NCI-H1092 treated with DMSO at 0.1 percent for 48 hours (cell line): Measurements from ENCODE around the gene FSIP1.

Experiments used
- DNase-seq: peaks from one replicate; lab custom pipeline; 2025; lab: John Stamatoyannopoulos, UW

FSIP1 gene

DNA sequence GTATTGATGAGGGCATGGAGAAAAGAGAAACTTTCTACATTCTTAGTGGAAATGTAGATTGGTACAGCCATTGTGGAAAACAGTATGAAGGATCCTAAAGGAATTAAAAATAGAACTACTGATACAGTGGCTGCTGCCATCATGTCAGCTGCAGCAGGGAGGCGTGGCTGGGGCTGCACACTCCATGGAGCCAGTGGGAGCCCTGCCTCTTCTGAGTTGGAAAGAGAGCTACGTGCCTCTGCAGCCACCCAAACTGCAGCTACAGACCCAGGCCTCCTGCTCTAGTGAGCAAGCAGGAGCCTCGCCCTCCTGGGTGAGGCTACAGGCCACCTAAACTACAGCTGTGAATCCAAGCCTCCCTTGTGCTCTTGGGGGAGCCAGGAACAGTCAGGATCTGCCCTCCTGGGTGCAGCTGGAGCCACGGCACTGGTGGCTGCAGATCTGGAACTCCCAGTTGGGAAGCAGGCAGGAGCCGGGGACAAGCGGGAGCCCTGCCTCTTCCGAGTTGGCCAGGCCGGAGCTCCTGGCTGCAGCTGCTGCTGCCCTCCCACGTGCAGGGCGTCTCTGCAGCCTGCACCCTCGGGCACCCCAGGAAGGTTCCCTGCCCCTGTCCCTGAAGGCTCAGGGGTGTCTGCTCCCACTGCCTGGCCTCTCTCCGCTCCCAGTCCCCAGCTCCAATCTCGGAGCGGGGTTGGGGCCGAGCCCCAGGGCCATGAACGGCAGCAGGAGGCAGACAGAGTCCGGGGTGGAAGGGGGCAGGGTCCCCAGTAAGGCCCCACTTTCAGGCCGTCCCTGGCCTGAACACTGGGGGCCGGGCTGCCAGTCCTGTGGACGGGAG, 137.3 kb downstream of the FSIP1 start:
- no peak for DNase-seq

GRCh38 chr15:39644136-39644535, 138.5 kb downstream of the FSIP1 start:
- no peak for DNase-seq

- DNase-seq, result no peak
Measured at GRCh38 chr15:39643727-39644126, 138.9 kb downstream of the FSIP1 start.

- no peak for DNase-seq
Measured at GRCh38 chr15:39642011-39642640, 140.5 kb downstream of the FSIP1 start.

DNA sequence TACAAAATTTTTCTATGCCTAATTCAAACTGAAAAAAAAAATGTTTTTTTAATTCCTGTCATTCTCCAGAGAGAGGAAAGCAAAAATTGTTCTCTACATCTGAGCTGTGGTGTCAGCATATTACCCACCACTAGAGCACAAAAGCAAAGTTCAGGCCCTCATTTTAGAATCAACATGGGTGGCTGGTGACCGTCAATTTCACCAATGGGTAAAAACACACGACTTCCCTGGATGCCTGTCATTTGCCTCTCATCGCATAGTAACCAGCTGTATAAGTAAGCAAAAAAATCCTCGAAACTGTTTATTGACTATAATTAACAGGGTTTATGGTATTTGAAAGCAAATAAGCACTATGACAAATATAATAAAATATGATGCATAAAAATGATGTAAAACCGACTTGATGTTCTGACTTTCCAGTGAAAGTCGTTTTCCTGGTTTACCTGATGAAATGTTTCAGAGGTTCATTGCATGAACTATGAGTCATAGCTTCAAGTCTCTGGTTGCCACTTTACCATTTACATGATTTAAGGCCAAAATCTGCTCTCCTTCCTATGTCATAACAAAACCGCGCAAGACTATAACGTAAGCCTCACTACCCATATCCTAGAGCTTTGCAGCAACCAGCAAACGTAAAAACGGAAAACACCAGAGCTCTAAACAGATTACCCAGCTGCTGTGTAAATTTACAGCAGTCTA, 141.3 kb downstream of the FSIP1 start:
- DNase-seq, result peak; percentile 53

GRCh38 chr15:39640665-39641064, 142.0 kb downstream of the FSIP1 start:
- no peak for DNase-seq

DNA sequence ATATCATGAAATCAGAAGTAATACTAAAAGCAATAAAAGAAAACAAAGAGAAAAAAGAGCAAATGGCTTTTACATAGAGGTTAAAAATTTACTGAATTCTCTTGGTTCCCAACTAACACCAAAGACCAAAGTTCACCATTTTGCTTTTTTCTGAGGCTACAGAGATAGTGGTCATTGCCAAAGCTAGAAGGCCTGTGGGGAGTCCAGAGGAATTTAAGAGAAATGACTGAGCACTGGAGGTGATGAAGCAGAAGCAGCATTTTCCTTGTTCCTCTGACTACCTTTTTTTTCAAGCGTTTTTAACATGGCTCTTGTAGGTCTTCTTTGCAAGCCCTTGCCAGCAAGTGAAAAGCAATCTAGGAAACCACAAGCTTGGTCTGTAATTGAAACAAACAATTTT, 143.6 kb downstream of the FSIP1 start:
- no peak for DNase-seq

DNA sequence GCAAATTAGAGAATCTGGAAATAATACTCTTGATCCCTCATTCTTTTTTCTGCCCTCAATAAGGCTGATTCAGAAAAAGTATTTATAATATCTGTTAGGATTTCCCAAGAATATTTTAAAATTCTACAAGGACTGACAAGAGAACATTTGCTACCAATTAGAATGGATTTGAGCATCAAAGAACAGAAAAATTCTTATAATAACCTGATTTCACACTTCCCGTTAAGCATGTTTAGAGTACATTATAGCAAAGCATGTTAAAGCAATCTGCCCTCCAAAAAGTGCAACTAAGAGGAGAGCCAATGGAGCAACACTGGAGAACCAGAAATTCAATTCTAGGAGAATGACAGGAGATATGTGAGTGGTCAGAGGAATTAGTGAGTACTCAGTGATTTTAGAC, 144.6 kb downstream of the FSIP1 start:
- no peak for DNase-seq

GRCh38 chr15:39631357-39631756, 151.3 kb downstream of the FSIP1 start:
- no peak for DNase-seq

DNA sequence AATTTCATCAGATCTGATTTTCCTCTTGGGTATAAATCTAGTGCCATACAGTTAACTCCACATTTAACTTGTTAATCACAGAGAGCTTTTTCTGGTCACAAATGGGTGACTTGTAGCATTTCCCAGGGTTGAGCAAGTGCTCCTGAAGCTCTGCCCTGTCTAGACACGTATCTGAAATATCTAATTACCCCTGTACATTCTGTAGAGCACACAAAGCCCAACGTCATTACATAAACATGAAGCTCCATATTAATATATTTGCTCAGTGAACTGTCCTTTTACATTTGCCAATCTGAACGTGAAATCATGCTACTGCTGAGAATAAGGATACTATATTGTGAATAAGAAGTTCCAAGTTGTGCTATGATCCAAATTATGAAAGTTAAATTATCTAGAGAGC, 152.7 kb downstream of the FSIP1 start:
- DNase-seq, result no peak

- DNase-seq, result no peak
Measured at GRCh38 chr15:39629371-39629770, 153.3 kb downstream of the FSIP1 start.

- DNase-seq, result no peak
Measured at GRCh38 chr15:39628546-39629257, 153.9 kb downstream of the FSIP1 start.

DNA sequence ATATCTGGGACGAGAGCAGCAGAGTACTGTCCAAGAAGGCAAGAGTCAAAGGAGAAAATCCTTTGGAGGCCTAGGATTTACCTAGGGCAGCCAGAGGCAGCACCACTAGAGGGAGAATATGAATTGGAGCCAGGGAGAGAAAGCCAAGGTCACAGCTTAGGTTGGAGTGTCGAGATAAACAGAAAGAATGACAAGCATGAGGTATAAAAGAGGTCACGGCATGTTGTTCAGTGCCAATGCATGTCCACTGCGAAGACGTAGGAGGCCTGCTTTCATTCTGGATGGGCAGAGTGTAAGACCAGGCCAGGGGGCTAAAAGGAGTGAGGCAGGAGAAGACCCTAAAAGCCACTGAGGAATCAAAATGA, 154.5 kb downstream of the FSIP1 start:
- no peak for DNase-seq

DNA sequence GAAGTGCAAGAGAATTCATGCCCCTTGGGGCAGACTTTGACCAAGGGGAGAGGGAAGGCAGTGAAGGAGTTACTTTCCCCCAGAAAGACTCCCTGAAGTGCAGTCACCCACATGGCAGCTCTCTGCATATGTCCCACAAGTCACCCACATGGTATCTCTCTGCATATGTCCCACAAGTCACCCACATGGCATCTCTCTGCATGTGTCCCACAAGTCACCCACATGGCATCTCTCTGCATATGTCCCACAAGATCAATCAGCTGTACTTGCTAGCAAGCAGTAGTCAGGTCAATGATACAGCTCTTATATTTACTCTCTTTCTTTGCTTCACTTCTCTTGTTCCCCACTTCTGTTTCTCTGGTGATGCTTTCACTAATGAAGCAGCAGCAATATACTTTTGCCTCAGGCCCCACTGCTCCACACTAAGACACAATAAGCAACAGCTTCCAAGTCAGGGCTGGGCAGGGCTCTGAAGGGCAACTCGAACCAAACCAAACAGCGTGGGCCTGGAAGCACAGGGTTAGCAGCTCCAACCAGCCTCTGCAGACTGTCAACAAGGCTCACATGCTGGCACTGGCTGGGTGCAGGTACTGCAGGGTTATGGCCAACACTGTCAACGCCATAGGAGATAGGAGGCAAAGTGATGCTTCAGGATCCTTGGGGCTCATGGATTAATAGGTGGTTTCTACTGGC, 155.0 kb downstream of the FSIP1 start:
- no peak for DNase-seq

DNA sequence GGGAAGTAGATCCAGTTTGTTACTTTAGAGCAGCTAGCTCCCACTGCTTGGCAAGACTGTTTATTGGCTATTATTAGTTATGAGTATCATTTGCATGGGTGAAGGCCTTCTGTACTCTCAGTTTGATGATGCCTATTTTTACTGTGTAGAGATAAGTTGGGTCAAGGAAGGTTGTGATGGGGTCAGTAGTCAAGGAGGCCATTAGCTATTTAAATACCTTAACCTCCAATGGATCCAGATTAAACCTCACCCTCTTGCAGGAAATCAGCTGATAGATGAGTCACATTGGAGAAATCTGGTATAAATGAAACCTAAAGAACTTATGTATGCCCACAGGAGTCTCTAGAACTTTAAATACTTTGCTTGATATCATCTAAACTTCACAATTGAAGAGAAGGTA, 156.8 kb downstream of the FSIP1 start:
- DNase-seq, result no peak

DNA sequence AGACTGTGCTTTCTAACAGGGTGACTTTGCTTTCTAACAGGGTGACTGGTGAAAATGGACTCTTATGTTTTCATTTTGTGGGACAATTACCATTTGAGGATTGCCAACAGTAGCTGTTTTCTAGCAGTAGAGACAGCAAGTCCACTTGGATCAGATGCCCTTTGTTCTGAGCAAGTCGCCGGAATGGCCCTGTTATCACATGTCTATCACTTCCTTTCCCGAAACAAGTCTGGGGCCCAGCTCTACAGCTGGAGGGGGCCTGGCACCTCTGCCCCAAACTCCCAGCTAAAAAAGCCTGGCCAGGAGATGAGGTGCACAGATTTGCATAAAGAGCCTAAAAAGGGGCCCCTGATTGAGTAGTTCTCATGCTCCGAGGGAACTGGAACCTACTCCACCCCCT, 157.2 kb downstream of the FSIP1 start:
- no peak for DNase-seq

DNA sequence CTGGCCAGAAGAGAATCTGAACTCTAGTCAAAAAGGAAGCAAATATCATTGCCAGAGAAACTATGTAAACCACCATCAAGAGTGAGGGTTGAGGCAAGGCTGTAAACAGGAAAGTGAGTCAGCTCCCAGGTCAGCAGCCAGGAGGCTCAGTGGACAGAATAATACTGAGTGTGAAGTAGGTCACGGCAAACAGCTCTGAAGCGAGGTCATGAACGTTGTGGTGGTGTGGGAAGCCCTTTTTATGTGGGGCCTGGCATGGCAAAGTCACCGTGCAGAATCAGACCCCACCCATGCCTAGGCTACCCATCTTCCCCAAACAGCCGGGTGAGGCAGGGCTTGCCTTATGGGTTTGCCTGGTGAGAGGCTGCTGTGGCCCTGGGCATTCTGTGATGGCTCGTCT, 157.8 kb downstream of the FSIP1 start:
- no peak for DNase-seq

DNA sequence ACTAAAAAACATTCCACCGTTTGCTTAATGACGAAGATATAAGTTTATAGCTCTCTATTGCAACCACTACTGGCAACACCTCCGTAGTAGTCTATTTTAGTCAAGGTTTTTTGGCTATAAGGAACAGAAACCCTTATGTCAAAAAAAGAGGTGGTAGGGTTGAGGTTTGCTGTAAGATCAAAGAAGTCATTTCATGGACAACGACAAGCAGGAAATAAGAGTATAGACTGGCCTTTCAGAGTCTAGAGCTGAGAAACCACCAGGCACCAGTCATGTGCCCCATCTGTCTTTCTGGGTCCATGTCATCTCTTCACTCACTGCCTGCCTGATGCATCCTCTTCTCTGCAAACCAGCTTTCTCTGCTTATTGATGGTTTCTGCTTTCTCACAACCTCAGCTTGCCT, 159.1 kb downstream of the FSIP1 start:
- DNase-seq, result no peak

DNA sequence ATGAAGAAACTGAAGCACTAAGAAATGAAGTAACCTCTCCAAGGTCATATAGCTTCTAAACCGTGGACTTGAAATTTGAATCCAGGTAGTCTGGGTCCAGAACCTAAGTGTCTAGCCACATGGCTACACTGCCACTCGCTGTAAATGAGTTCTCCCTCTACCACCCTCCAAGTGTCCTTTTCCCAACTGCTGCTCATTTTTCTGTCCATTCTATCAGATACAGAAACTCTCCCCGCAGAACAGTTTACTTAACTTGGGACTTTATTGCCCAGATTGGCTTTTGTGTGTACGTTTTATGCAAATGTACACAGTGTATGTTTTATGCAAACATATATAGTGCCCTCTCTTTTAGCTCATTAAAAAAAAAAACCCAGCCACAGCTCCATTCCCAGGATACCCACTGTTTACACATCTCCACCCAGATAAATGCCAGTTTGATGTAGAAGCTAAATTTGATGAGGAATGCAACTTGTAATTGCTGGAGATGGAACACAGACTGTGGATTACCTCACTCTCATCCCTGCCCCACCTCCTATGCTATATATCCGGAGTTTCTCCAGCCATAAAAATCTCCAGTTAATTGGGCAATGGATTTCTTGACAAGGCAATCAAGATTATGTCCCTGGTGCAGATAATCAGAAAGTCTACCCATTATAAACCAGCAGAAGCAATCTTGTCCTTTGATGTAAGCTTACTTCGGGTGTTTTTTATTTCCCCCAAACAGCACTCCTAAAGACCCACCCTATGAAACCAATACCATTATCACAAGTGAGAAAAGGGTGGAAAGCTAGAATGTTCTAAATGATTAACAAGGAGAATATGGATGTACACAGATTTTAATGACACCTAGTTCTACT, 159.8 kb downstream of the FSIP1 start:
- no peak for DNase-seq

DNA sequence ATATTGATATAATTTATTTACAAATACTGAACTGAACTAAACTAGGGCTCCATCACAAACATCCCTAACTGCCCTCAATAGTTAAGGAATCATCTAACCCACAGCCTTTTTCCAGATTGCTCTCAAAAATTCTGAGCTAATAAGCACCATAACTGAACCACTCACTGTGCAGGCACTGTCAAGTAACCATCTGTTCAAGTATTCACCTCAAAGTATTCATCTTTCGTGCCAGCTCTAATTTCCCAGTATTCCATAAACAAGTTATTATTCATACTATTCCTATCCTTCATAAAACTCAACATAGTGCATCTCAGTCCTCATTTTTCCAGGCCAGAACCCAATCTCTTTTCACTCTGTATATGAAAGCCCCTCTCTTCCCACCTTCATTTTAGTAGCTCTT, 160.7 kb downstream of the FSIP1 start:
- DNase-seq, result peak; percentile 3

- DNase-seq, result peak; percentile 30
Measured at GRCh38 chr15:39621210-39621609, 161.4 kb downstream of the FSIP1 start.
